Skin of body (tissue), 2 donors: ENCODE results near the gene PPP1R1C. TPM values are rescaled to one million over a fixed set of nuclear protein-coding genes. Genes with fewer than 3 reads are reported as not detected.

Experiments used
- DNase-seq: peaks from one replicate; lab custom pipeline; 2025; lab: John Stamatoyannopoulos, UW
- total RNA-seq: library from RNA; depleted of rRNA; stranded (reverse); fragments of >200 nt; gene quantifications from one replicate; pipeline ENCODE4 v1.2.3, GENCODE V29; 2014

The PPP1R1C gene
- total RNA-seq, 1 donor from 2014 or later: 0.59 TPM

DNA sequence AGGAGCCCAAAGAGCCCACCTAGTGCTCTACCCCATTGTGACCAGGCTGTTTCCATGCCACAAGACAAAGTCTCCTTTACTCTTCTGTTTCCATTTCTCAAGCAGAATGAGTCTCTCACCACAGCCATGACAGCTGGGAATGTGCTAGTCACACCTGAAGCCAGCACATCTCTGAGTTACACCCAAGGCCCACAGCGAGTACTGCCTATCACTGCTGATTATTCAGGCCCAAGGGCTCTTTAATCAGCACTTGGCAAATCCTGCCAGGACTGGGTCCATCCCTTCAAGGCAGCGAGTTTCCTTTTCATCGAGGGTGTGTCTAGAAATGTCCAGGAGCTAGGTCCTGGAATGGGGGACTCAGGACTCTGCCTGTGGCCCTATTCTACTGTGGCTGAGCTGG lies 14.6 kb upstream of the PPP1R1C start:
- DNase-seq: no peak

DNA sequence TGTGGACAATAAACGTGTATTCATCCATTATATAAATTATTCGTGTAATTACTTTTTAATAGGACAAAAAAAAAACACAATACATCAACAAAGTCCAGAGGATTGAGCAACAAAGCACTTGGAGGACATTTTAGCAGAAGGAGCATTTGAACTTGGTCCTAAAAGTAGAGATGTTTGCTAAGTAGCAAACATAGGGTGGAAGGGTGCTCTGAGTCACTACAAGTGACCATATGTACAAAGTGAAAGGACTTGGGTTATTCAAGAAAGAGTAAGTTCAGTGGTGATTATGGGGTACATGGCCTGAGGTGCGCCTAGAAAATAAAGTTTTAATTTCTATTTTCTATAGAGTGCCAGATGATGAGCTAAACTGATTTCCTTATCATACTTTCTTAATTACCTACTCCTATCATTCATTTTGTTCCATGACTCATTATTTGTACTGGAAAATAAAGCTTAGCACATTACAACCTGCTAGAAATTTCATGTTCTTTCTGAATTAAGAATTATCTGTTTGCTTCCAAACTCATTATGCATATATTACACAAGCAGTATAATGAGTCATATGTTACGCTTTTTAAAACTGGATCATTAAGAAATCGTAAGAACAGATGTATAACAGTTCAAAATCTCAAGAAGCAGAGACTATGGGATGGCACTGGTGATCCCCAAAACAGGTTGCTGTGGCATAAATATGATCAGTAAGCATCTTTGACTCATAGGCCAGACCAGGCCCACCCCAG lies 13.1 kb upstream of the PPP1R1C start:
- DNase-seq: no peak

DNA sequence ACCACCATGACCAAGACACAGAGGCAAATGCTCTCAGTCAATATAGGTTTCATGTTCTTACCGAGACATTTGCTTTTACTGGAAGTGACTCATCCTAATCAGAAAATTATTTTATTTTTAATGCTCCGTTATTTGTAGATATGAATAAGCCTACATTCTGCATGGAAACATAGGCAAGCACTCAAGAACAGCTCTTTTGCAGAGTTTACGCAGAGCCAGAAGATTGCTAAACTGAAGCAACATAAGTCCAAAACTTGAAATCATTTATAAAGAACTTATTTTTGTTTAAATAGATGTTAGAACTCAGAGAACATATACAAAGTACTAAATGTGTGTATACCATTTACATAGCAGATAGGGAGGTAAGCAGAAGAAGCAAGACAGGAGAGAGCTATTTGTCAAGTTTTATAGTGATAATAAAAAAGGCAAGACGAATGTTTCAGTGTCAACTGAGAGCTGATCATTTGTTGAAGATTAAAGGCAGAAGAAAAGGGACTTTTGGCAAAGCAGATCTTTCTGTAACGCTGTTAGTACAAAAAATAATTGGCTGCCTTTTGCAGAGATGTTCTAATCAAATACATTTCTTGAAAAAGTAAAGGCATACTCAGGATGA lies 12.4 kb upstream of the PPP1R1C start:
- DNase-seq: no peak

DNA sequence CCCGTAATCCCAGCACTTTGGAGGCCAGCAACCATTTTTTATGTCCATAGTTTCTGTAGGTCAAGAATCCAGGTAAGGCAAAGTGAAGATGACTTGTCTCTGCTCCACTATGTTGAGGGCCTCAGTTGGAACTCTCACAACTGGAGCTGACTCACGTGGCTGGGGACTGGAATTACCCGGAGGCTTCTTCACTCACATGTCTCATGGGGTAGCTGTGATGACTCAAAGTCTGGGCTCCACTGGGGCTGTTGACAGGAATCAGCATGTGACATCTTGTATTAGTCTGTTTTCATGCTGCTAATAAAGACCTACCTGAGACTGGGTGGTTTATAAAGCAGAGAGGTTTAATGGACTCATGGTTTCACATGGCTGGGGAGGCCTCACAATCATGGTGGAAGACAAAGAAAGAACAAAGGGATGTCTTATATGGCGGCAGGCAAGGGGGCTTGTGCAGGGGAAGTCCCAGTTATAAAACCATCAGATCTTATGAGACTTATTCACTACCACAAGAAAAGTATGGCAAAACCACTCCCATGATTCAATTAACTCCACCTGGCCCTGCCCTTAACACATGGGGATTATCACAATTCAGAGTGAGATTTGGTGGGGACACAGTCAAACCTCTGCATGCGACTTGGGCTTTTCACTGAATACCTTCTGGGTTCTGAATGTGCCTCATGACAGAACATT lies 7.8 kb upstream of the PPP1R1C start:
- DNase-seq: no peak

DNA sequence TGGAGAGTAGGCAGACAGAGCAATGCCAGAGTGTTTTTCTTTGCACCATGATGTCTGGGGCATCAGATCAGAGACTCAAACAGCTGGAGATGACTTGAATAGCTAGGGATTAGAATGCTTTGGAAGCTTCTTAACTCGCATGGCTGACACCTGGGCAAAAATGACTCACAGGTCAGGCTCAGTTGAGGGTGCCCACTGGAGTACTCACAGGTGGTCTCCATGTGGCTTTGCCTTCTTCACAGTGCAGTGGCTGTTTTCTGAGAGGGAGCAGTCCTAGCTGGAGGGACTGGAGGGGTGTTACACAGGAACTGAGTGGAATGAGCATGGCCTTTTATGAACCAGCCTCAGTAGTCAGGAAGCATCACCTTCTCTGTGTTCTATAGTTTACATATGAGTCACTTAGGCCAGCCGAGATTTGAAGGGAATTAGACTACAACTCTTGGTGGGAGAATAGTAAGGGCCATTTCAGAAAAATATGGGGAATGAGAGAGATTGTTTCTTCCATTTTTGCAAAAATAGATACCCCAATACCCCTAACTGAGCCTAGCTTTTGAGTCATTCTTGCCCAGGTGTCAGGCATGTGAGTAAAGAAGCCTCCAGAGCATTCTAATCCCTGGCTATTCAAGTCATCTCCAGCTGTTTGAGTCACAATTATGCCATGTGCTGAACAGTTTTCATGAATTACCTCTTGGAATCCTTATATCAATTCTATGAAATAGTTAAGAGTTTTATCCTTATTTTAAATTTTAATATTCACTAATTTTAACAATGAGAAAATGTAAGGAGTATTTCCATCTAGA lies 7.1 kb upstream of the PPP1R1C start:
- no peak for DNase-seq

DNA sequence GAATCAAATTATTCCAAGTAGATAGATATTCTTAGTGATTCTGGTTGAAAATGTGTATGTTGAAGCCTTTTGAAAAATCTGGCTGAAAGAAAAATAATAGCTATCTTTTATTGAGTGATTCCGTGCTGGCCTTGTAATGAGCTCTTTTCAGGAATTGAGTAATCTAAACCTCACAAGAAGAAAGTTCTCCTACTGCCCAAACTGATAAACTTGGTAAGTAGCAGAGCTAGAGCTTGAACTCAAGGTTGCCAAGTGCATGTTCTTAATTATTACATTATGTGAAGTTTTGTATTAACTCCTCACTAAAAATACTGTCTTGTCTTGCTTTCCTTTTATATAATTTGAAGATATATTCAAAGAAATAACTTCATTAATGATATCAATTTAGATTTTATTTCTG lies 1.6 kb upstream of the PPP1R1C start:
- DNase-seq: no peak

DNA sequence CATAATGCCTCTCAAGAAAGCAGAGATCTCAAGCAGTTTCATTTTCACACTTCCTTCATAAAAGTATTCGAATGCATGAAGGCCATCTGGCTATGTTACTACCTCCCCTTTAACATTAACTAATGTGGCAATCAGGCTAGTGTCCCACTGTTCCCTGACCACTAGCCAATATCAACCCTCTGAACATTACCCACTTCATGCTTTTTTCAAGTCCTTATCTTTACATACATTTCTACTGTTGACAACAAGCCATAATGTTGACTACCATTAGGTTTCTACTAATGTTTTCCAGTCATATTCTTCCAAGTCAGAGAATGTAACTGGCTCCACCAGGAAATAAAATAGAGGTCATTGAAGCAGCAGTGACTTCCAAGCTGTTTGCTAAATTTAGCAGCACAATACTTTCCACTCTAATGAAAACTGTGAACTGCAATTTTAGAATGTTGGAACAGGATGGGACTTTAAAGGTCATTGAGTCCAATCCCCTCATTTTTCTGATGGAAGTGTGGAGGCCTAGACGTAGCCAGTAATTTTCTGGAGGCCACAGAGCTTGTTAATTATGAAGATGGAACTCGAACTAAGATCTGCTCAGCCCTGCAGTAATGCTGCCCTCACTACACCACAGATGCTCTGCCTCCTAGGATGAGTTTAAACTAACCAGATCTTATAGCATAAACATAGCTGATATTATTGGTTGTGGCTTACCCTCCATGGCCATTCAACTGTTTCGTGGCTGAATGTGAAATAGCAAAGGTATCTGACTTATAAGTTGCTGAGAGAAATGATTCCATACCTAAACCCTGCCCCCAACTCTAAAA lies 630 bp upstream of the PPP1R1C start:
- DNase-seq: no peak

DNA sequence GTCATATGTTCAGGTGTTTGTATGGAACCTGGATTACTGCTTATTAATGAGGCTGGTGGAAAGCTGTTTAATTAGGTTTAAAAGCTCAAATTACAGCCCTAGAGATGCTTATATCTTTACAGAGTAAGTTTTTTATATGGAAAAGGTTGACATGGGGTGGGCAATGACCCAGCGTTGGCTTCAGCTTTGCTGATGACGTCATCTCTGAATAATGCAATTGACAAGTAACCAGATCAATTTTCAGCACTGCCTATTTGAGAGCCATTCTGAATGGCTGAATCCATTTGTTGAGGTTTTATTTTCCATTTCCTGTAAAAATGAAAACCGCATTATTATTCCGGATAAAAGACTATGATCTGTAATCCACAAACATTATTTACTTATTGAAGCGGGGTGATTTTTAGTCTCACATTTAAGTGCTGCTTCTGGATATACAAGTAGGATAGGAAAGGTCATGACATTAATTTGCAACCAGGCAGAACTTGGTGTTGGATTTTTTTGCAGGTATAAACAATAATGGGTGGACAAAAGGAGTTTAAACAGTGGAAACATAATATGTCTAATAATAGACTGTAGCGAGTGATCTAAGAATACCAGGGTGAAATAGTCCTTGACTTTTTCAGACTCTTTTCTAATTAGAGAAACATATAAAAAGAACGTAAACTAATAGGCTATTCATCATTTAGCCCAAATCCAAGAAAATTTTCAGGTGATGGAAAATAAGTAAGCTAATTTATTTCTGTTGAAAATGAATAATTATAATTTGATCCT lies 2.7 kb downstream of the PPP1R1C start:
- no peak for DNase-seq

DNA sequence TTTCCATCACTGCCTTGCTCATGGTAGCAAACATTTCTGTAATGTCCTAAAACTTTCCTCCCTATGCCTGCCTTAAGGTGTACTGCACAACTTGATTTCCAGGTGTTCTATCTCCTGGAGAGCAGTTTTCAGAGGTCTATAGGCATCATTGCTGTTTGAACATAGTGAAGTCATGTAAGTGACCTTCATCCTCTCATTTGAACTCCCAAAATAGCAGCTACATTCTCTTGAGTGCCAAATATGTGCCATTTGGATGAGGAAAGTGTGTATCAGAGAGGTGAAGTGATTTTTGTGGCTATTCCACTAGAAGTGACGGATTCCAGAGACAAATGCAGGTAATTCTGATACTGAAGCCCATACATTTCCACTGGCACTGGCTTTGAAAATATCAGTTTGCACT lies 3.4 kb downstream of the PPP1R1C start:
- DNase-seq: no peak

DNA sequence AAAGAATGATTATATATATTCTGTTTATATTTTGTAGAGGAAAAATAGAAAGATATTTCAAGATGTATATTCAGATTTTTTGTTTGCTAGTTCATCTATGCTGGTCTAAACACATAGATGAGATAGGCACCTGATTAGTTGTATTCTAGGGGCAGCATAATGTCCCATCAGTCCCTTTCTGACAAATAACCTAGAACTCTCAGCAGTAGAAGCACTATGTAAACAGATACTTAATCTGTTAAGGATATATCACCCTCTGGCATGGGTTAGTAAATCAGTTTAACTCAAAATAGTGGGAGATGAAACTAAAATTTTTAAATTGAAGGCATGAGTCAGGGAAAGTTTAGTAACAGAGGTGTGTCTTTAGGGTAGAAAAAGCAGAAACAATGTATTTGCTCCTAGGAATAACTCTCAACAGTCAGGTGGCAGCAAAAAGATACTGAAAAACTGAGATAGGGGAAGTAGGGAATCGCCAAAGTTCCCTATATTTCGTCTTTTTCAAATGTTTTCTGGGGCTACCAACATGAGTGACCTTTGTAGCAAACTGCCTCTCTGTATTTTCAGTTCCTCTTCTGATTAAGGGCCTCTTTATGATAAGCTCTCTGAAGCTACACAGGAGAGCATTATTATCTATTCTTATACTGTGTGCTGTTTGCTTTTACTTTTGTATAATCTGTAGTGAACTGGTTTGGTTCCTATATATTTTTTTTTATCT lies 5.7 kb downstream of the PPP1R1C start:
- DNase-seq: no peak

DNA sequence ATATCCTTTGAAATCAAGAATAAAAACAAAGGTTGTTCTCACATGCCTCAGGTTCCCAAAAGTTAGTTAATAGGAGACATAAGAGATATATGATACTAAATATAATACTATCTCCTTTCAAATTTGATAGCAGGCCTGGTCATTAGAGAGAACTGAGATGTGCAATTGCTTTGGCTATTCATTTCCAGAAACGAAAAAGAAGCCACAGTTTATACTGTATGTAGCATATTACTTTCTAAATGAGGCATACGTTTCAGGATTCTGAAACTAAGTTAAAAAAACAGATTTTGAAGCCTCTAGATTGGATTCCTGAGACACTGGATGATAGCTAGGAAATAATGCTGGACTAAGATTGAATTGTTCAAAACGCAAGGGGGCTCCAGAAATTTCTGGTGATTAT lies 7.1 kb downstream of the PPP1R1C start:
- no peak for DNase-seq

DNA sequence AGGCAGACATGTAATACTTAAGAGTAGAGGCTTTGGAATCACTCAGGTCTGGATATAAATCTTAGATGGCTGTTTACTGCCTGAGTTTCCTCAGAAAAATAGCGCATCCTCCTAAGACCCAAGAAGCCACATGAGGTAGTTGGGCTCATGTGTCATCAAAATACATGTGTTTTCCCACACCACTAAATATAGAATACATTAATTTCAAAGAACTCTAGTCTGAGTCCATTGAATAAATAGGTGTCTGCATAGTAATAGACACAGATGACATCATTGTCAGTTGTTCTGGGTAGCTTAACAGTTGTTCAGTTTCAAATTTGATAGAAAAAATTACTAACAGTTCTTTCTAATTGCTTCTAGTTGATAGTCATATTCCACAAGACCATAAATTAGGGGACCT lies 9.6 kb downstream of the PPP1R1C start:
- DNase-seq: no peak

DNA sequence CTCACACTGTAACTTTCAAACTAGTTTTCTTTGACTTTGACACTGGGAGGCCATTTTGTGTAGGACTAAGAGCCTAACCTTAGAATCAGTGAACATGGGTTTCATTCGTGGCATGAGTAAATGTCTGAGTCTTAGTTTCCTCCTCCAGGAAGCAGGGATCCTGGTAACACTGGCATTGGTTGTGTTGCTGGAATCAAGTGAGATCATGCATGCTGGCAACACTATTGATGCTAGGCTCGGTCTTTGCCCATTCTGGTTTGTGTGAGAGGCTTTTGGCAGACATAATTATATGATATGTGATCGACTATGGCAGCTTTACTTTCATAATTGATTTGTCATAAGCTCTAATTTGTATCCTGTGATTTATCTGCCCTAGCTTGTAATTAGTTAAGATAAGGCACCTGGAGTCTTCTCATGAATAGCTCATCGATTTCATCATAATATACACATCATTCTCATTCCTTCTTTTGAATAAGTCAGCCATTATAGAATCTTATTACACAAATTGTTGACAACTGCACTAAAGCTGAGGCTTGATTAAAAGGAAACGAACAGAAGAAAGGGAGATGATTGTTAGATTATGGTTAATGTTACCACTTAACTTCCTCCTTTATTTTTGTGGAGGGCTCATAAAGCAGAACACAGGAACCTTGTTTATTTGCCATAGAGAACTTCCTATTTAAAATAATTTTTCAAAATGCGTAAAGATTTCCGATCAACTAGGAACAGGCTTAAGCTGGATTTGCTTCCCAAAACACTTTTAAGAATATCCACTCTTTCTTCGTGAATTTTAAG lies 12.6 kb downstream of the PPP1R1C start:
- DNase-seq: no peak

DNA sequence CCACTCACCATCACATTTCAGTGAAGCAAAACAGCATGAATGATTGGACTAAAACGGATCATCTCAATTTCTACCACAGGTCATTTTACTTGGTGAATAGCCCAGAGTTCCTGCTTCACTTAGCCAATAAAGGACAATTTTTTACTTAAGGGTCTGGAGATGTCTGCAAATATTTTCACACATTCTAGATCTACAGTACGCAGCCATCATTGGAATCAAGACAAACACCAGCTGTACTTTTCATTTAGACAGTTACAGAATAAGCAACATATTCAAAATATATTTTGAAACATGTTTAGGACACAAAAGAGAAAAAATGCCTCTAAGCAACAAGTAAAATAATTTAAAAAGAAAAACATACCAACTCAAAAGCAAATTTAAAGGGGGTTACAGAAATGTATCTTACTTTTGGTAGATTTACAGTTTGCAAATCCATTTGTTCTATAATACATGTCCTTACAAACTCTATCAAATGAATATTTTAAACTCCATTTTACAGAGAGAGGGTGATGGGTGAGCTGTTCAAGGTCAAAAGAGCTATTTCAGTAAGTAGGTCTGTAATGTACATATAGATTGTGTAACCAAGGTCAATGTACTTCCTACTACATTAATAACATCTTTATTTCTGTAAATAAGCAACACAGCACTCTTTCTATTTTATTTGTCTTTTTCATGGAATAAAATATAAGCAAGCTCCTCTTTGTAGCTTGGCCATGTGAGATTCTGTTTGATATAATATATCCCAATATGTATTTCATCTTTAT lies 13.4 kb downstream of the PPP1R1C start:
- DNase-seq: no peak

DNA sequence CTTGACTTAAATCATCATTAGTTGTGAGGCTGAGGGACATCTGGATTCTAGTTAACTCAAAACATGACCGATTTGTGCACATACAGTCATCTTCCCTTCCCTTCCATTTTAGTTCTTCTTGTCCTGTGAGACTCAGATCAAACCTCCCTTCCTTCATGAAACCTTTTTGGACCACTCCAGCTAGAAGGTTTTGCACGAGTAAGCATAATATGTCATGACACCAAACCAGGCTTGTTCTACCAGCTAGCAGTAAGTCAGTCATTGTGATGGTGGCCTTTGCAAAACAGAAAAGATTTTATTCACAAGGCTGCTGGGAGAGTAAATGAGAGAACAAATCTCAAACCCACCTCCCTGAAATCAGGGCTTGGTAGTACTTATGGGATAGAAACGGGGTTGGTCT lies 14.3 kb downstream of the PPP1R1C start:
- no peak for DNase-seq

DNA sequence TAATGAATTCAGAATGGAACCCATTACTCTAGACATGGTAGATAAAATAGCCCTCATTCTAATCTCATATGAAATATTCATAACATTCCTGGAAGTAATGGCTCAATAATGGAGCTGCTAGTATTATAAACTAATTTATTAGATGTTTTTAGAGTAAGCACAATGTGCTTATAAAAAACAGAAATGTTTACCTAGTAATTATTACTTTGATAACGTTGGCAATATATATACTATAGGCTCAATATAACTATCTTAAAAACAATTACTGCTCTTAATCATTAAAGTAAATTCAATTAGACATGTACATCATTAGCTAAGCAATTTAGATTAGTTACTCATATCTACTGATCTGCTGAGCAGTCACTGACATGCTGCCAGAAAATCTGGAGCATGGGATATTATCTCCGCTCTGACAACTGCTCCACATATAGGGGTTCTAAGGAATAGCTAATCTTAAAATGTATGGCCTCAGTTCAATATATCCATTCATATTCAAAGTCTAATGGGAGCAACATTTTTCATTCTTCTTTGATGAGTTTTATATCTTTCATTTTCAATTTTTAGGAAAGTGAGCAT lies 19.4 kb downstream of the PPP1R1C start:
- no peak for DNase-seq

DNA sequence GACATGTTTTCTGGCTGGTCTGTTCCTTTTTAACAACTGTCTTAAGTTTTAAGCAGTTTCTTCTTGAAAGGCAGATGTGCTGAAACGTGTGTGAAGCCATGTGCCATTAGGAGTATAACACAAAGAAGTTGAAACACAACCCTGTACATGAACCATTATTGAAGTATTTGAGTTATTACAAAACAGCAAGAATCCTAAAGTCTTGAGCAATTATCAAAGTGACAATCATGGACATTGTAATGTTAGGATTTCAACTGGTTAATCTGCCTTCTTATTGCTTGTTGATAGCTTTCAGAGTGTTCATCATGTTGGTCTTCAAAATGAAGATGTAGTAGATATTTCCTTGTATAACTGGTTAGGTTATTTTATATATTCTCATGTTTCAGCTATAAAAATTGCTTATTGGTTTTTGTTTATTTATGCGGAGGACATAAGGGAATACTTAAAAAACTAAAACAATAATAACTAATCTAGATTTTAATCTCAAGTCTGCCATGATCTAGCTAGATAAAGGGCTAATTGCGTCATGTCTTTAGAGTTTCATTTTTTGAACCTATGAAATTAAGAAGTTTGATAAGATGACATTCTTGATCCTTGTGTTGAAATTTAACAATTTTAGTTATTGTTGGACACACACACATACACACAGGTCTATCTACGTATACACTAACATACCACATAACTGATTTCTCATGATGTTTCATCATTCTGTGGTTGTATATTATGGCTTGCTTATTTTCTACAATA lies 21.1 kb downstream of the PPP1R1C start:
- no peak for DNase-seq
